HepG2 (cell line): ENCODE measurements around the gene WDR7. TPM values are rescaled to one million over a fixed set of nuclear protein-coding genes. Genes with fewer than 3 reads are reported as not detected.

Experiments used
- ATAC-seq: fragments of 200-7000 bp; cut with Tn5 transposase; 3 replicates; pipeline ENCODE4 v1.9.1; 2020; ENCODE audit warnings: mild to moderate bottlenecking, moderate library complexity
- BruUV-seq: library from RNA; stranded (reverse); fragments of 400-500 nt; replicated peaks from 2 replicates; lab custom pipeline; 2021; lab: Mats Ljungman, UMichigan
- CTCF ChIA-PET: fragments of 300-600 bp; formaldehyde crosslinking; extraction: SDS; loops from one replicate; lab custom pipeline; 2021; ENCODE audit warnings: low total read pairs, inconsistent platforms, low intra/inter-chr PET ratio; lab: Yijun Ruan, JAX
- POLR2A ChIA-PET: fragments of 350-600 bp; sonication (Branson Sonifier 250); formaldehyde crosslinking; loops from one replicate; lab custom pipeline; 2020; ENCODE audit warnings: antibody characterized with exemption, inconsistent platforms; lab: Yijun Ruan, JAX
- DNase-seq: peaks from one replicate; pipeline ENCODE4 v3.0.0-alpha.2; 2015; ENCODE audit warnings: low spot score
- FAIRE-seq: peaks from 3 replicates; lab custom pipeline; 2011; peaks lifted over from hg19 to GRCh38; lab: Jason Lieb, UNC
- H2AFZ ChIP-seq: one replicate; pipeline ENCODE4 v1.6.1; 2011; ENCODE audit warnings: low read length, inconsistent platforms
- H3K27ac ChIP-seq: fragments of 300-600 bp; 3 replicates; pipeline ENCODE4 v1.8.0; 2011; ENCODE audit warnings: mixed run types, mild to moderate bottlenecking, mixed read lengths, low read length, inconsistent platforms; ENCODE audit not compliant: insufficient read depth; ENCODE audit errors: extremely low read length
- H3K27me3 ChIP-seq, 2 experiments: fragments of 200-600 bp in 1 of 2; 2 replicates in 1 of 2; 3 replicates in 1 of 2; pipeline versions ENCODE4 v1.6.0 to v1.8.0; 2011; ENCODE audit warnings: low read length in 2 of 2, mild to moderate bottlenecking in 2 of 2, moderate library complexity in 2 of 2, inconsistent platforms in 1 of 2; ENCODE audit not compliant: insufficient read depth in 2 of 2, control insufficient read depth in 1 of 2
- H3K36me3 ChIP-seq, 2 experiments: fragments of 200-600 bp in 1 of 2; replicated peaks in 1 of 2; 2 replicates in 1 of 2; 3 replicates in 1 of 2; pipeline versions ENCODE4 v1.5.1 to v1.8.0; 2011; ENCODE audit warnings: low read length in 2 of 2, inconsistent platforms in 1 of 2; ENCODE audit not compliant: insufficient read depth in 2 of 2, control insufficient read depth in 1 of 2
- H3K4me1 ChIP-seq: 2 replicates; pipeline ENCODE4 v1.5.1; 2012; ENCODE audit warnings: low read length, inconsistent platforms; ENCODE audit not compliant: insufficient read depth
- H3K4me2 ChIP-seq: 2 replicates; pipeline ENCODE4 v1.6.0; 2011; ENCODE audit warnings: low read depth, low read length, inconsistent platforms
- H3K4me3 ChIP-seq, 3 experiments: fragments of 200-600 bp in 1 of 3; sonication (generic), shearing (Covaris generic) in 1 of 3; replicated peaks in 1 of 3; 2 replicates each; pipeline ENCODE4 v1.5.1; 2011 to 2016; ENCODE audit warnings: low read length in 3 of 3, inconsistent platforms in 2 of 3, low read depth in 2 of 3, mild to moderate bottlenecking in 2 of 3, control low read depth in 1 of 3, mixed read lengths in 1 of 3; ENCODE audit not compliant: insufficient read depth in 1 of 3
- H3K79me2 ChIP-seq: one replicate; pipeline ENCODE4 v1.6.1; 2011; ENCODE audit warnings: low read length, inconsistent platforms; ENCODE audit not compliant: insufficient read depth
- H3K9ac ChIP-seq: 2 replicates; pipeline ENCODE4 v1.6.0; 2011; ENCODE audit warnings: mild to moderate bottlenecking, low read depth, low read length, inconsistent platforms; ENCODE audit not compliant: insufficient read depth
- H3K9me3 ChIP-seq: 2 replicates; pipeline ENCODE4 v1.5.1; 2012; ENCODE audit warnings: mild to moderate bottlenecking, low read length
- H4K20me1 ChIP-seq: 2 replicates; pipeline ENCODE4 v1.6.0; 2011; ENCODE audit warnings: inconsistent platforms, mild to moderate bottlenecking, low read length, moderate library complexity; ENCODE audit not compliant: insufficient read depth
- AKAP8 ChIP-seq: sonication (generic); formaldehyde crosslinking; IDR thresholded peaks from 2 replicates; pipeline ENCODE4 v1.5.1; 2020; ENCODE audit warnings: mild to moderate bottlenecking, missing genetic modification reagents
- CBX2 ChIP-seq, 2 experiments: fragments of 200-600 bp in 1 of 2; sonication (generic); formaldehyde crosslinking in 1 of 2; IDR thresholded peaks; 2 replicates each; pipeline versions ENCODE4 v1.7.0 to v1.8.1; 2018 to 2022; ENCODE audit warnings: low read depth in 2 of 2, low read length in 1 of 2, mild to moderate bottlenecking in 1 of 2, missing genetic modification reagents in 1 of 2
- HMGA1 ChIP-seq: sonication (generic); formaldehyde crosslinking; conservative IDR thresholded peaks from 2 replicates; pipeline ENCODE4 v1.4.0; 2020; ENCODE audit warnings: missing genetic modification reagents
- KLF15 ChIP-seq: sonication (generic); formaldehyde crosslinking; IDR thresholded peaks from 2 replicates; pipeline ENCODE4 v1.8.1; 2023; ENCODE audit warnings: borderline replicate concordance, mild to moderate bottlenecking, inconsistent platforms, missing genetic modification reagents, mixed read lengths
- ZBTB7B ChIP-seq: sonication (generic); formaldehyde crosslinking; IDR thresholded peaks from 2 replicates; pipeline ENCODE4 v1.4.0; 2020; ENCODE audit warnings: missing genetic modification reagents
- WGBS: methylation state at CpG from one replicate; pipeline ENCODE4 v1.1.6; 2017; ENCODE audit warnings: low lambda C conversion rate; 5-methylcytosine and 5-hydroxymethylcytosine counted together
- in situ Hi-C: cut with HindIII; loops from 2 replicates; pipeline ENCODE4 v1.10.0; 2017; ENCODE audit warnings: low pct_unique_long_range_greater_than_20kb; ENCODE audit not compliant: extremely low pct_ligation_motif_present
- intact Hi-C: fragments of 100-400 bp; cut with micrococcal nuclease; formaldehyde crosslinking; loops from one replicate; pipeline ENCODE4 v1.10.0; 2022; ENCODE audit not compliant: unreplicated experiment
- polyA plus RNA-seq, 8 experiments: library from polyadenylated mRNA; depleted of rRNA in 3 of 8; stranded (reverse) in 7 of 8; unstranded in 1 of 8; fragments of >200 nt; fragmentation: Illumina TruSeq in 4 of 8; extraction: Trizol in 4 of 8; gene quantifications; 2 replicates each; pipeline versions ENCODE4 v1.2.1 to v1.2.3, GENCODE V29; 2011 to 2016; ENCODE audit warnings: low read depth in 4 of 8, missing spikeins in 1 of 8, mixed read lengths in 1 of 8; ENCODE audit not compliant: insufficient read depth in 1 of 8
- total RNA-seq, 5 experiments: library from RNA; depleted of rRNA; stranded (reverse); fragments of >200 nt; fragmentation: Illumina TruSeq; extraction: Trizol; gene quantifications; 2 replicates each; pipeline ENCODE4 v1.2.3, GENCODE V29; 2016; ENCODE audit warnings: low read depth in 1 of 5
- TF ChIP-seq, protein P1 (sequence below): sonication (generic); formaldehyde crosslinking; IDR thresholded peaks from 2 replicates; pipeline ENCODE4 v1.4.0; 2020; ENCODE audit warnings: mild to moderate bottlenecking, missing genetic modification reagents
- TF ChIP-seq, protein P2 (sequence below): sonication (generic); formaldehyde crosslinking; IDR thresholded peaks from 2 replicates; pipeline ENCODE4 v1.4.0; 2020; ENCODE audit warnings: mild to moderate bottlenecking, missing genetic modification reagents, borderline replicate concordance

WDR7 gene
- total and polyA plus RNA-seq, 2 of the 13 experiments (the other 11 are each of a cell fraction or from before 2014, with no cell fraction given) = 2.0 to 7.8 TPM

GRCh38 chr18:56672981-56673380, 21.8 kb downstream of the WDR7 start:
- Histone ChIP-seq H2AFZ (no peak overlapping the region), H3K27ac (no peak overlapping the region), H4K20me1 (no peaks in the 10 kb centered on the region), H3K4me1 (0 out of 2 replicates have a peak, but pooled peaks cover 6% of the 10 kb centered on the region), H3K27me3 (no peaks in the 10 kb centered on the region; a peak in 1 of 5 replicates), H3K9me3 (no peaks in the 10 kb centered on the region), H3K79me2 (no peaks in the 10 kb centered on the region), H3K36me3 (no peaks in the 10 kb centered on the region), H3K4me2 (no peak overlapping the region), H3K9ac (no peak overlapping the region), H3K4me3 (no peak overlapping the region)
- in situ Hi-C loops (no loop called here), intact Hi-C loops (no loop called here)
- FAIRE-seq = no peak
- no peak for DNase-seq
- CTCF ChIA-PET = no interaction called here
- ATAC-seq = no peak
- POLR2A ChIA-PET = no interaction called here
- 95% methylated on average over 3 of the region's 3 CpGs for WGBS
- BruUV-seq = no TSS peak
- no peak for TF ChIP-seq CBX2 (IDR thresholded peaks at IDR 0.05; ENCODE audit: low read depth, low read length)
- no peak for TF ChIP-seq CBX2 (CRISPR knock-in tag; IDR thresholded peaks at IDR 0.05; ENCODE audit: low read depth)
- TF ChIP-seq, protein P1, sequence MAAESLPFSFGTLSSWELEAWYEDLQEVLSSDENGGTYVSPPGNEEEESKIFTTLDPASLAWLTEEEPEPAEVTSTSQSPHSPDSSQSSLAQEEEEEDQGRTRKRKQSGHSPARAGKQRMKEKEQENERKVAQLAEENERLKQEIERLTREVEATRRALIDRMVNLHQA = no peak
- TF ChIP-seq KLF15 (CRISPR knock-in tag) = no peak
- no peak for TF ChIP-seq HMGA1 (CRISPR knock-in tag)
- TF ChIP-seq ZBTB7B (CRISPR knock-in tag) = no peak
- TF ChIP-seq, protein P2, sequence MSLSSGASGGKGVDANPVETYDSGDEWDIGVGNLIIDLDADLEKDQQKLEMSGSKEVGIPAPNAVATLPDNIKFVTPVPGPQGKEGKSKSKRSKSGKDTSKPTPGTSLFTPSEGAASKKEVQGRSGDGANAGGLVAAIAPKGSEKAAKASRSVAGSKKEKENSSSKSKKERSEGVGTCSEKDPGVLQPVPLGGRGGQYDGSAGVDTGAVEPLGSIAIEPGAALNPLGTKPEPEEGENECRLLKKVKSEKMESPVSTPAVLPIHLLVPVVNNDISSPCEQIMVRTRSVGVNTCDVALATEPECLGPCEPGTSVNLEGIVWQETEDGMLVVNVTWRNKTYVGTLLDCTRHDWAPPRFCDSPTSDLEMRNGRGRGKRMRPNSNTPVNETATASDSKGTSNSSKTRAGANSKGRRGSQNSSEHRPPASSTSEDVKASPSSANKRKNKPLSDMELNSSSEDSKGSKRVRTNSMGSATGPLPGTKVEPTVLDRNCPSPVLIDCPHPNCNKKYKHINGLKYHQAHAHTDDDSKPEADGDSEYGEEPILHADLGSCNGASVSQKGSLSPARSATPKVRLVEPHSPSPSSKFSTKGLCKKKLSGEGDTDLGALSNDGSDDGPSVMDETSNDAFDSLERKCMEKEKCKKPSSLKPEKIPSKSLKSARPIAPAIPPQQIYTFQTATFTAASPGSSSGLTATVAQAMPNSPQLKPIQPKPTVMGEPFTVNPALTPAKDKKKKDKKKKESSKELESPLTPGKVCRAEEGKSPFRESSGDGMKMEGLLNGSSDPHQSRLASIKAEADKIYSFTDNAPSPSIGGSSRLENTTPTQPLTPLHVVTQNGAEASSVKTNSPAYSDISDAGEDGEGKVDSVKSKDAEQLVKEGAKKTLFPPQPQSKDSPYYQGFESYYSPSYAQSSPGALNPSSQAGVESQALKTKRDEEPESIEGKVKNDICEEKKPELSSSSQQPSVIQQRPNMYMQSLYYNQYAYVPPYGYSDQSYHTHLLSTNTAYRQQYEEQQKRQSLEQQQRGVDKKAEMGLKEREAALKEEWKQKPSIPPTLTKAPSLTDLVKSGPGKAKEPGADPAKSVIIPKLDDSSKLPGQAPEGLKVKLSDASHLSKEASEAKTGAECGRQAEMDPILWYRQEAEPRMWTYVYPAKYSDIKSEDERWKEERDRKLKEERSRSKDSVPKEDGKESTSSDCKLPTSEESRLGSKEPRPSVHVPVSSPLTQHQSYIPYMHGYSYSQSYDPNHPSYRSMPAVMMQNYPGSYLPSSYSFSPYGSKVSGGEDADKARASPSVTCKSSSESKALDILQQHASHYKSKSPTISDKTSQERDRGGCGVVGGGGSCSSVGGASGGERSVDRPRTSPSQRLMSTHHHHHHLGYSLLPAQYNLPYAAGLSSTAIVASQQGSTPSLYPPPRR = no peak
- no peak for TF ChIP-seq AKAP8 (CRISPR knock-in tag)
- TF ChIP-seq, all 625 proteins: peak for 0
